8988T (cell line): ENCODE results near the gene CLEC14A.

ENCODE experiments used
- DNase-seq: peaks from one replicate; pipeline ENCODE4 v3.0.0; 2011

CLEC14A gene, protein sequence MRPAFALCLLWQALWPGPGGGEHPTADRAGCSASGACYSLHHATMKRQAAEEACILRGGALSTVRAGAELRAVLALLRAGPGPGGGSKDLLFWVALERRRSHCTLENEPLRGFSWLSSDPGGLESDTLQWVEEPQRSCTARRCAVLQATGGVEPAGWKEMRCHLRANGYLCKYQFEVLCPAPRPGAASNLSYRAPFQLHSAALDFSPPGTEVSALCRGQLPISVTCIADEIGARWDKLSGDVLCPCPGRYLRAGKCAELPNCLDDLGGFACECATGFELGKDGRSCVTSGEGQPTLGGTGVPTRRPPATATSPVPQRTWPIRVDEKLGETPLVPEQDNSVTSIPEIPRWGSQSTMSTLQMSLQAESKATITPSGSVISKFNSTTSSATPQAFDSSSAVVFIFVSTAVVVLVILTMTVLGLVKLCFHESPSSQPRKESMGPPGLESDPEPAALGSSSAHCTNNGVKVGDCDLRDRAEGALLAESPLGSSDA

DNA sequence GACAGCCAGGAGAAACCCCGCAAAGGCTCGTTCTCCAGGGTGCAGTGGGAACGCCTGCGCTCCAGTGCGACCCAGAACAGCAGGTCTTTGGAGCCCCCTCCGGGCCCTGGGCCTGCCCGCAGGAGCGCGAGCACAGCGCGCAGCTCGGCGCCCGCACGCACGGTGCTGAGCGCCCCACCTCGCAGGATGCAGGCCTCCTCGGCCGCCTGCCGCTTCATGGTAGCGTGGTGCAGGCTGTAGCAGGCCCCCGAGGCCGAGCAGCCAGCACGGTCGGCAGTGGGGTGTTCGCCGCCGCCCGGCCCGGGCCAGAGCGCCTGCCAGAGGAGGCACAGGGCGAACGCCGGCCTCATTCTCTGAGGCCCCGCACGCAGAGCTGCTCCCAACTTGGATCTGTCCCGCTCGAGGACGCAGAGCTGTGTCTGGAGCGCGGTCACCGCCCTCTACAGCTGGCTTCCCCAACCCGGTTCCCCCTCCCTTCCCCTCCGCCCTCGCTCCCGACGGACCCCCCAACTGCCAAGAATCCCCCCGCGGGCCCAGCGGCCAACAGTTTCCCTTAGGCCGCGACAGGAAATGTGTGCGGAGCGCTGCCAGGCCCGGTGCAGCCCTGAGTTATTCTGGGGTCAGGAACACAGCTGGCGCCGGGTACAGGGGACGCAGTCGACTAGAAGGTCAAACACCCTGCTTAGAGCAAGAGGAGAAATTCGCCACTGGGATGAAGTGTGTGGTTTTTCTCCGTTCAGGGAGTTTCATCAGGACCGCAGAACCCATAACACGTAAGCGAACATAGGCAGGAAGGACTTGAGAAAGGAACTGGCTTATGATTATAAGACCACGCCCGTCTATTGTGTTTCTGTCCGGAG lies at the start of gene CLEC14A:
CLEC14A (minus strand) TSS at position 421 of the 860 bp plus-strand sequence; CDS start at position 350, 71 bp downstream.
- no peak for DNase-seq

DNA sequence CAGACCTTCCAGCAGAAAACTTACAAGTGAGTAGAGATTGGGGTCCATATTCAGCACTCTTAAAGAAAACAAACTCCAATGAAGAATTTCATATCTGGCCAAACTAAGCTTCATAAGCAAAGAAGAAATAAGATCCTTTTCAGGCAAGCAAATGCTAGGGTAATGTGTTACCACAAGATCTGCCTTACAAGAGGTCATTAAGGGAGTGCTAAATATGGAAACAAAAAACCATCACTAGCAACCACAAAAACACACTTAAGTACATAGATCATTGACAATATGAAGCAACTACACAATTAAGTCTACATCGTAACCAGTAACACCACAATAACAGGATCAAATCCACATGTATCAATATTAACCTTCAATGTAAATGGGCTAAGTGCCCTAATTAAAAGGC lies 47.1 kb upstream of the CLEC14A start:
- no peak for DNase-seq

DNA sequence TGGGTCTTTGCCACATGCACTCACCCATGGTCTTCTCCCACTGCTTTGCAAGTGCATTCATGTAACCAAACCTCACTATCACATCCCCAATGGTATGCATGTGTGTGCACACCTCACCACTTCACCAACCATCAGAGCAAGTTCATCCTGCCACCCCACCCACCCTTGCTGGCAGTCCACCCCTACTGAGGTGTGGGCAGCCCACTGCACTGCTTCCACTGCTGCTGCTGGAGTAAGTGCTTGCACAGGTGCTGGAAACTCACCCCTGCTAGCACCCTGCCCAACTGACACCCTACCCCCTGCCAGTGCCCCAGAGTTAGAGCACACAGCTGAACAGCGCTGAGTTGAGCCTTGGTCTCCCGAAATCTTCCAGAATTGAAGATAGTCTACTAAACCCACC lies 46.1 kb upstream of the CLEC14A start:
- DNase-seq, result no peak

DNA sequence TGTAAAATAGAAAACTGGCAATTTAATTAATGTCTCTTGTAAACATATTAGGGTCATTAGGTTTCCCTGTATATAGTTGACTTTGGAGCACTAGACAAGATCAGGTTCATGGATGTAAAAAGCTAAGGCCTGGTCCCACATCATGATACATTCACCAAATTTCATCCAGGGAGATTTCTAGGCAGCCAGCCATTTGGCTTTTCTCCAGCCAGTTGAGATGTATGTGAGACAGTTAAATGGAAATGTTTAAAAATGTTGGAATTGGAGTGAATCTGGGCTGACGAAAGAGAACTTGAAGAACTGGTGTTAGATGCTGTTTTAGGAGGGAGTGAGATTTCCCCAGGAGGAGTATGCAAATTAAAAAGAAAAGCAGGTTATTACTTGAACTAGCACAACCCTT lies 41.8 kb upstream of the CLEC14A start:
- no peak for DNase-seq

DNA sequence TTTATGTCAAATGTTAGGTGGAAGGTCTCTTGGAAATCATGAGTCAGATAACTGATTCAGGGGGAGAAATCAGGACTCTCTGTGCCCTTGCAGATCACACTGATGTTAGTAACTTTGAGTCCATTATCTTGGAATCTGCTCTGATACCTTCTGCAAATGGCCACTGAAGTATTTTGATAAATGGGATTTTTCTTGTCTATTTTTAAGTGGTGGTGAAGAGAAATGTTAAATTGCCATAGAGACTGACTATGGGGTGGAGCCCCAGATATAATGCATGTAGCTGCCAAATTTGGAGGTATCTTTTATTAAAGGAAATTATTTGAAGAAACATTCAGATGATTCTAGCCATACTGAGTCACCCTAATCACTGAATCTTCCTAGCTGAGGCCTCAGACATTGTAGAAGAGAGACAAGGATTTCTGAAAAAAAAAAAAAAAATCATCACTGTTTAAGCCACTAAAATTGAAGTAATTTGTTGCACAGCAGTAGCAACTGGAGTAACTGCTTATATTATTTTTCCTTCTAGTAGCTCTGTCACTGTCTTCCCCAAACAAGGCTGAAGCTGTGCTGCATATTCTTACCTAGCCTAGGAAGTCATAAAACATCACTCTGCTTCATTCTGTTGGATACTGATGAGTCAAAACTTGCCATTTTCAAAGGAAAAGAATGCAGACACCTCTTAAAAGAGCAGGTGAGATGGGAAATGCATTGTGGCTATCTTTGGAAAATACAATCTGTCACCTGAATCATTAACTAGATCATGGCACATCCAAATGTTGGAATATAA lies 36.0 kb upstream of the CLEC14A start:
- no peak for DNase-seq

DNA sequence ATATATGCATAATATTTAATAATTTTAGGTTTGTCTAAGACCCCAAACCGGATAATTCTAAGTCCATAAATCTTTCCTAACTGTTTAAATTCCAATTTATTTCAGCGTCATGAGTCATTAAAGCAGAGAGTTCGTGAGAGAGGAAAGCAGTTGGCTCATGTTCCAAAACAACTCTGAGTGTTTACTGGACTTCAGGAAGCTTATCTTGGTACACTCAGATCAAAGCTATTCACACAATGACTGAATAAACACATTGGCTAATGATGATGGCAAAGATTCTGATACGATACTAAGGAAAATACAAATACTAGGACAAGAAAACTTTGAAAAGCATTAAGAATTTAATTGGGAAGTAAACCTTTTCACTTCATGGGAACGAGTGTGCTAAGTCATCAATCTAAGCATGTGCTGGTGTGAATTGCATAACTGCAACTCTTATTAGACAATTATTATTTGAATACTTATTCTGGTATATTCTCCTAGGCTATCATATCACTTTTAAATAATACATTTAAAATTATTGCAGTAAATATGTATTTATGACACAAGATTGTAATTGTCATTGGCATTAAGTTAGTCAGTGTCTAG lies 34.8 kb upstream of the CLEC14A start:
- no peak for DNase-seq

DNA sequence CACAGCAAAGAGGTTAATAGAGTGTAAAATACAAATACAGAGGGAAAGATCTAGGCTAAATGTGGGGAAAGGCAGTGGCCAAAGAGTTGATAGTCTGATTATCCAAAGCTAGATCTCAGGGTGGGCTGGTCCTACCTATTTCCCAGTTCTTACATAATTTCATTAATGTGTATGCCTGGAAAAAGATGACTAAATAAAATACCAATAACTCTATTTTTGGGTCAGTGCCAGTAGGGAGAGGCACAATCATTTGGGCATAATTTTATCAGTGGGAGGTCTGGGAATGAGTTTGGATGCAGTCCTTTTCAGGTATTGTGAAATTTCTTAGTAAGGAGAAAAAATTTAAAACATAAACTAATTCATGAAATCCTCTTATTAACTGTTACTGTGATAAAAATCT lies 30.6 kb upstream of the CLEC14A start:
- no peak for DNase-seq

DNA sequence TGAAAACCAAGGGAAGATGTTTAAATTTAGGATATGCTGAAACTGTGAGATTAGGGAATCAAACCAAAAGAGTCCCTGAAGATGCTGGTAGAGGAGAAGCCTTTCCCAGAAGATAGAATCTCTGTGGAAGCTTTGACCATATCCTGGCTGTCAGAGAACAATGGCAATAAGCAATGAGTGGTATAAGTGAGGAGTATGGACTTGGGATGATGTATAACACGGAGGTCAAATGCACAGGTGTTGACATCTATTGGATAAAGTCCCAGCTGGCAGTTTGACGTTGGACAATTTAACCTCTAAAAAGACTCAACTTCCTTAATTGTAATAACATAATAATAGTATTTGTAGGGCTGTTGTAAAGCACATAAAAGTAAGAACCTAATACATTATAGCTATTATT lies 30.1 kb upstream of the CLEC14A start:
- DNase-seq, result no peak

DNA sequence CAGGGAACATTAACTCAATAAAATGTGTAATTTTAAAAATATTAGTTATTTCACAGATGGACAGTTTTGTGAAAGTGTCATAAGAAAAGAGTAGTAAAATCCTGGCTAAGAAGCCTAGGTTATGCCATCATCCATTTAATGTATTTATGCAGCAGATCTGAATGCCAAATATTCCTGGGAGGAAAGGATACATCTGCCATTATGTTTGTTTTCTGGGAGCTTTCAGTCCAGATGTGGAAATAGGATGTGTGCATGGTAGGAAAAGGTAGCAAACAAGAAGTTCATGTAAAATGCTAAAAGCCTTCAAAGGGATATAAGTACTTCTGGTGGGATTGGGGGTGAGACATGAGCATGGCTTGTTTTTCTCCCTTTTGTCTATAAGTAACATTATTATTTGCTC lies 27.0 kb upstream of the CLEC14A start:
- no peak for DNase-seq

DNA sequence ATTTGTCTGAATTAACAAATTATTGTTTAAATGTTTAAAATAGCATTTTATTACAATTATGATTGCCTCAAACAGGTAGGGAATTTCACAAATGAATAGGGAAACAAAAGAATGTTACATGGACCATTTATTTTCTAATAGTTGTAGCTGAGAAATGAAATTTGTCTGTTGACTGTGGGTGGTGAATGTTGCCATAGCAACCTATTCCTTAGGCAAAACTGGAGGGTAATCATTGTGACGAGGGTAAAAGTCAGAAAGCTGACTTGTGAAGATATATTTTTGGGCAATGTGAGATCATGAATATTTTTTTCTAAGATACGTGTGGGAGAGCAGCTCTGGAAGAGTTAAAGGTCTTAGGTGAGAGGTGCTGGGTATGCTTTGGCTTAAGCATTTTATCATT lies 24.2 kb upstream of the CLEC14A start:
- no peak for DNase-seq

DNA sequence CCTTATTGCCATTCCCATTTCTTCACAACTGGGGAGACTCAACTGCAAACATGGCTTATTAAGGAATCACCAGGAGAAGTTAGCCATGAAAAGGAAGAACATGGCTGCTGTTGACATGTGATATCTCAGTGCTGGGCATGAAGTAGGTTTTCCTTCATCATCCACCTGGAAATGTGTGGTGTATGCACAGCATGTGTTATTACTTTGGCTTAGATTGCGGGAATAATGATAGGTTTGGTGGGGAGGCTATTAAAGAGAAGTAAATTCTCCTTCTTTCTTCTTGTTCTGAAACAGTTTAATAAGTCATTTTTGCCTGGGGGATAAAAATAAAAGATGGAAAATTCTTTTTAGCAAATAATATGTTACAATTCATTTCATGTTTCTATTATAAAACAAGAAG lies 23.7 kb upstream of the CLEC14A start:
- DNase-seq, result no peak

DNA sequence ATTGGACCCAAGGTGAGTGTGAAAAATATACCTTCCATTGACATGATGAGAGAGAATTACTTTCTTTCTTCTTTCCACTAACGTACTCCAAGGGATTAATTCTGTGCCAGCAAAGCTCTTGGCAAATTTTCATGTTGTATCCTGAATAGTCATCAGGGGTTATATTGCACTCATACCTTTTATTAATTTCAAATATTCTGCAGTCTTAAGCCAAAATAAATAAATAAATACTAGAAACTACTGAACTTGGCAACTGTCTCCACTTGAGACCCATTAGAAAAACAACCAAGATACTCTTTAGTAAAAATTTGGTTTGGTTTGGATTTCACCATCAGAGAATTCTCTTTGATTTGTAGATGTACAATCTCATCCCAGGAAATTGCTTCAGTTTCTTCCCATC lies 22.1 kb upstream of the CLEC14A start:
- no peak for DNase-seq

DNA sequence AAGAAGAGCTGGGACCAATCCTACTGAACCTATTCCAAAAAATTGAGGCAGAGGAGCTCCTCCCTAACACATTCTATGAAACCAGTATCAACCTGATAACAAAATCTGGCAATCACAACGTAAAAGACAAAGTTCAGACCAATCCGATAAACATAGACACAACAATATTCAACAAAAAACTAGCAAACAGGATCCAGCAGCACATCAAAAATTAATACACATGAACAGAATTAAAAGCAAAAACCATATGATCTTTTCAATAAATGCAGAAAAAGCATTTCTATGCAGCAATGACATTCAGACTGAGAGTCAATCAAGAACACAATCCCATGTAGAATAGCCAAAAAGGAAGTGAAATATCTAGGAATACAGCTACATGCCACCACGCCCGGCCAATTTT lies 7.0 kb upstream of the CLEC14A start:
- no peak for DNase-seq

DNA sequence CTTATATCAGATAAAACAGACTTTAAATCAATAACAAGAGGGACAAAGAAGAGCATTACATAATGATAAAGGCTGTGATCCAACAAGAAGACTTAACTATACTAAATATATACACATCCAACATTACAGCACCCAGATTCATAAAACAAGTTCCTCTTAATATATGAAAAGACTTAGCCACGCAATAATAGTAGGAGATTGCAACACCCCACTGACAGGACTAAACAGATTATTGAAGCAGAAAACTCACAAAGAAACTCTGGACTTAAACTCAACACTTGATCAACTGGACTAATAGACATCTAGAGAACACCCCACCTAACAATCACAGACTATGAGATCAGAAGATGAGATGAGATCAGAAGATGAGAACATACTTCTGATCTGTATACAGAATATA lies 5.7 kb upstream of the CLEC14A start:
- DNase-seq, result no peak

DNA sequence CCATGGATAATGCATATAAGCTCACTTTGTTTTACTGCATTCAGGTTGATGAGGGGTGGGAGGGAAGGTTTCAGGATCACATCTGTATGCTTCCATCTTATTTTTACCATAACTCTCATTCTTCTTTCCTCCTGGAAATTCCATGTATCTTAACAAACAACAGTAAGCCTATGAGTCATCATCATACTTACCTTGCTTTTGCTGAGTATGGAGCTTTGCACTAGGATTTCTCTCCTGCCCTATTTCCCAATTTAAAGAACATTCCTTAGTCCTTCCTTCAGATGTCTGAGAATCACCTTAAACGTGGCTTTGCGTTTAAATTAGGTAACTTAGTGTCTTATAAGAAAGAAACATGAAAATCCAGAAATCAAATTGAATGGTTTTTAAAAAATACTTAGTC lies 1.6 kb upstream of the CLEC14A start:
- no peak for DNase-seq

DNA sequence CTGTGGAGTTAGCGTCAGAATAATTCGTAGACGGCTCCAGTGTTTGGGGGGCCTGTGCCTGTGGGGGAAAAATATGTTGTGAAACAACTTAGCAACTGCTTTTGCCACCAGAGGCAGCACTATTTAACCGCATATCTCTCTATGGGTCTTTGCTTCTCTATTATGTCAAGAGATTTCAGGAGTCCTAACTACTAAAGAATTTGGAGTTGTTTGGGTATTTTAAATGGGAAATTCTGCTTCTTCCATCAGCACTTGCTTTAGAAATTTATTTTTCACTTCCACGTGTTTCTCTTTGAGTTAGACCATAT lies 594 bp upstream of the CLEC14A start:
- no peak for DNase-seq

DNA sequence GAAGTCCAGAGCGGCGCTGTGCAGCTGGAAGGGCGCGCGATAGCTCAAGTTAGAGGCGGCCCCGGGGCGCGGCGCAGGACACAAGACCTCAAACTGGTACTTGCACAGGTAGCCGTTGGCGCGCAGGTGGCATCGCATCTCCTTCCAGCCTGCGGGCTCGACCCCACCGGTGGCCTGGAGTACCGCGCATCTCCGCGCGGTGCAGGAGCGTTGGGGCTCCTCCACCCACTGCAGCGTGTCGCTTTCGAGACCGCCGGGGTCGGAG lies 553 bp downstream of the CLEC14A start:
- no peak for DNase-seq

DNA sequence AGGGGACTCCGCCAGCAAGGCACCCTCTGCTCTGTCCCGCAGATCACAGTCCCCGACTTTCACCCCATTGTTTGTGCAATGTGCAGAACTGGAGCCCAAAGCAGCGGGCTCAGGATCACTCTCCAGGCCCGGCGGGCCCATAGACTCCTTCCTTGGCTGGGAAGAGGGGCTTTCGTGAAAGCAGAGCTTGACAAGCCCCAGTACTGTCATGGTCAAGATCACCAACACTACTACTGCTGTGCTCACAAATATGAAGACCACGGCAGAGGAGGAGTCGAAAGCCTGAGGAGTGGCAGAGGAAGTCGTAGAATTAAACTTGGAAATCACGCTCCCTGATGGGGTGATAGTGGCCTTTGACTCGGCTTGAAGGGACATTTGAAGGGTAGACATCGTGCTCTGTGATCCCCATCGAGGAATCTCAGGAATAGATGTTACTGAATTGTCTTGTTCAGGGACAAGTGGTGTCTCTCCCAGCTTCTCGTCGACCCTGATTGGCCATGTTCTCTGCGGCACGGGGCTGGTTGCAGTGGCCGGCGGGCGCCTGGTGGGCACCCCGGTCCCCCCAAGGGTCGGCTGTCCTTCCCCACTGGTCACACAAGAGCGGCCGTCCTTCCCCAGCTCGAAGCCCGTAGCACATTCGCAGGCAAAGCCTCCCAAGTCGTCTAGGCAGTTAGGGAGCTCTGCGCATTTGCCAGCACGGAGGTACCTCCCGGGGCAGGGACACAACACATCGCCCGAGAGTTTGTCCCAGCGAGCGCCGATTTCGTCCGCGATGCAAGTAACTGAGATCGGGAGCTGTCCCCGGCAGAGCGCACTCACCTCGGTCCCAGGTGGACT lies 1.1 kb downstream of the CLEC14A start:
- no peak for DNase-seq

DNA sequence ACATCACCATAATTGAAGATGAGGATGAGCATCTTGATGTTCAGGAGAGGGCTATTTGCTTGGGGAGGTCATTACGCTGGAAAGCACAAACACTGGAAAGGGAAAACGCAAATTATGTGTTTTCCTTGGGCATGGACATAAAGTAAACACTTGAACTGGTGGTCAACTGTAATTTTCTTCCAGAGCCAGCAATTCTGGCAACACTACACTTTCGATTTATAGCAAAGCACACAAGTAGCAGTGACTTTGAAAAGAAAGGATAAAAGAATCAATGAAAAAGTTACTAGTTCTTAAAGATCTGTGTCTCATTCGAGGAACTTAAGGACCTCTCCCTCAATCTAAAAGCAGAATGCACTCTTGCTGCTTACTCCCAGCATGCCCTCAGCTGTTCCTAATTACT lies 2.2 kb downstream of the CLEC14A start:
- DNase-seq, result no peak

DNA sequence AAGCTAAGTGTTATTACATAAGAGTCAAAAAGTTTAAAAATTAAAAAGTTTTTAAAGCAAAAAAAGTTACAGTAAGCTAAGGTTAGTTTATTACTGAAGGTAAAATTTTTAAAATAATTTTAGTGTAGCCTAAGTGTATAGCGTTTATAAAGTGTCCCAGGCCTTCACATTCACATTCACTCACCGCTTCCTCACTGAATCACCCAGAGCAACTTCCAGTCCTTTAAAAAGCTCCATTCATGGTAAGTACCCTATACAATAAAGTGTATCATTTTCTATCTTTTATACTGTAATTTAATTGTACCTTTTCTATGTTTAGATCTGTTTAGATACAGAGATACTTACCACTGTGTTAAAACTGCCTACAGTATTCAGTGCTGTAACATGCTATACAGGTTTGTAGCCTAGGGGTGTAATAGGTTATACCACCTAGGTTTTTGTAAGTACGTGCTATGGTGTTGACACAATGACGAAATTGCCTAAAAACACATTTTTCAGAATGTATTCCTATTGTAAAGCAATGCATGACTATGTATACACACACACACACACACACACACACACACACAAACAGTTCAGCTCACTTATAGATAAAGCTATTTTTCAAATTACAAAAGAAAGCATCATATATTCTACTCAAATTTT lies 3.7 kb downstream of the CLEC14A start:
- no peak for DNase-seq

DNA sequence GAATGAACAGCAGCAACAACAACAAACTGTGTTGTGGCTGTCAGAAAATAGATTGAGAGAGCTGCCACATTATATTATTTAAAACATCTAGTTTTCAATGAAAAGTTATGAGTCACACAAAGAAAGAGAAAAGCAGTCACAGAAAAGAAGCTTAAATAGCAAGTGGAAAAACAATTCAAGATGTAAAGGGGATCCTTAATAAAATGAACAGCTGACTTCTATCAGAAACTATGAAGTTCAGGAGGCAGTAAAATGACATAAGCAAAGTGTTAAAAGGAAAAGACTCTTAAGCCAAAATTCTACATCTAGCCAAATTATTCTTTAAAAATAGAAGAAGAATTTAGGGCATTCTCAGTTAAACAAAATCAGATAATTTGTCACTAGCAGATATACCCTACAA lies 5.6 kb downstream of the CLEC14A start:
- DNase-seq, result no peak
